MM.1S (cell line): ENCODE measurements around the gene NTM.
A peak's percentile ranks its signal among the peaks of the same experiment; 100 is the strongest.

Experiments used
- DNase-seq: peaks from one replicate; pipeline ENCODE4 v3.0.0-alpha.2; 2015
- H2AFZ ChIP-seq: fragments of 300-600 bp; sonication (generic); 2 replicates; pipeline ENCODE4 v1.6.0; 2016; ENCODE audit warnings: antibody characterized with exemption, low read length
- H3F3A ChIP-seq: fragments of 300-600 bp; sonication (generic); 2 replicates; pipeline ENCODE4 v1.6.1; 2016; ENCODE audit warnings: mild to moderate bottlenecking, antibody characterized with exemption, low read length, moderate library complexity, mixed read lengths; ENCODE audit not compliant: insufficient read depth
- H3K27ac ChIP-seq: fragments of 300-600 bp; sonication (generic); 2 replicates; pipeline ENCODE4 v1.5.1; 2016; ENCODE audit warnings: mild to moderate bottlenecking, low read length
- H3K27me3 ChIP-seq: fragments of 300-600 bp; sonication (generic); replicated peaks from 2 replicates; pipeline ENCODE4 v1.6.0; 2016; ENCODE audit warnings: low read length; ENCODE audit not compliant: insufficient read depth
- H3K36me3 ChIP-seq: fragments of 300-600 bp; sonication (generic); replicated peaks from 2 replicates; pipeline ENCODE4 v1.6.1; 2016; ENCODE audit warnings: mild to moderate bottlenecking, low read length, mixed read lengths; ENCODE audit not compliant: insufficient read depth
- H3K4me1 ChIP-seq: fragments of 300-600 bp; sonication (generic); 2 replicates; pipeline ENCODE4 v1.6.1; 2016; ENCODE audit warnings: low read length, mixed read lengths
- H3K4me2 ChIP-seq: fragments of 300-600 bp; sonication (generic); 2 replicates; pipeline ENCODE4 v1.6.0; 2016; ENCODE audit warnings: low read depth, low read length
- H3K4me3 ChIP-seq: fragments of 300-600 bp; sonication (generic); 2 replicates; pipeline ENCODE4 v1.5.1; 2016; ENCODE audit warnings: low read length, mixed read lengths
- H3K79me2 ChIP-seq: fragments of 300-600 bp; sonication (generic); 2 replicates; pipeline ENCODE4 v1.6.1; 2016; ENCODE audit warnings: mixed run types, low read length, mixed read lengths
- H3K9ac ChIP-seq: fragments of 300-600 bp; sonication (generic); 2 replicates; pipeline ENCODE4 v1.6.1; 2016; ENCODE audit warnings: low read length, mixed read lengths
- H3K9me2 ChIP-seq: fragments of 300-600 bp; sonication (generic); replicated peaks from 2 replicates; pipeline ENCODE4 v1.6.1; 2016; ENCODE audit warnings: mild to moderate bottlenecking, low read length, mixed read lengths; ENCODE audit not compliant: insufficient read depth
- H3K9me3 ChIP-seq: fragments of 300-600 bp; sonication (generic); replicated peaks from 2 replicates; pipeline ENCODE4 v1.6.1; 2016; ENCODE audit warnings: mild to moderate bottlenecking, low read length, mixed read lengths; ENCODE audit not compliant: insufficient read depth
- H4K20me1 ChIP-seq: fragments of 300-600 bp; sonication (generic); 2 replicates; pipeline ENCODE4 v1.6.1; 2016; ENCODE audit warnings: mild to moderate bottlenecking, low read length, moderate library complexity, mixed read lengths; ENCODE audit not compliant: insufficient read depth
- EZH2 ChIP-seq: fragments of 300-600 bp; sonication (generic); optimal IDR thresholded peaks from 2 replicates; pipeline ENCODE3; 2017; ENCODE audit warnings: low read depth, mild to moderate bottlenecking, antibody characterized with exemption, low read length, mixed read lengths
- EZH2phosphoT487 ChIP-seq: fragments of 300-600 bp; sonication (generic); IDR thresholded peaks from 2 replicates; pipeline ENCODE4 v1.6.1; 2018; ENCODE audit warnings: antibody characterized with exemption, low read length
- TF ChIP-seq, protein P1 (sequence below): fragments of 300-600 bp; sonication (generic); IDR thresholded peaks from 2 replicates; pipeline ENCODE4 v1.5.1; 2016; ENCODE audit warnings: antibody characterized with exemption, low read length, mixed read lengths

Gene NTM

DNA sequence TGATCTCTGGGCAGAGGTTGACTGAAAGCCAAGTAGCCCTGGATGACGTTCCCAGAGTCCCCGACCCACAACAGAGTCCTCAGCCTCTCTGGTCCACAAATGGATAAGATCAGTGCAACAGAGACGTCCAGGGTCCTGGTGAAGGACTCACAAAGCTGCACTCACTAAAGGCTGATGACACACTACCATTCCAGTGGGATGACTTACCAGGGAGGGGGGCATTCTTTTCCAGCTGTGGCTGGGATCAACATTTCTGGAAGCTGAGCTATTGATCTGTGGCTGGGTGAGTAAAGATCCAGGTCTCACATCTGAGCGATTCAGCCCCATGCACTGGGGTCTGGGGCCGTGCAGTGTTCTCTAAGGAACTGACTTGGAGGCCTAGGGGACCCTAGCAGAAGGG lies 296.2 kb downstream of the NTM start:
- Histone ChIP-seq H3K9me3 (no peaks in the 10 kb centered on the region), H3K4me2 (no peak overlapping the region), H3F3A (no peaks in the 10 kb centered on the region), H3K4me3 (no peak overlapping the region), H3K27ac (no peak overlapping the region), H3K27me3 (no peaks in the 10 kb centered on the region), H4K20me1 (no peaks in the 10 kb centered on the region), H3K9me2 (no peaks in the 10 kb centered on the region), H3K4me1 (no peaks in the 10 kb centered on the region), H2AFZ (no peak overlapping the region), H3K79me2 (no peaks in the 10 kb centered on the region), H3K36me3 (no peaks in the 10 kb centered on the region), H3K9ac (no peak overlapping the region)
- TF ChIP-seq EZH2phosphoT487, result no peak
- DNase-seq, result no peak

DNA sequence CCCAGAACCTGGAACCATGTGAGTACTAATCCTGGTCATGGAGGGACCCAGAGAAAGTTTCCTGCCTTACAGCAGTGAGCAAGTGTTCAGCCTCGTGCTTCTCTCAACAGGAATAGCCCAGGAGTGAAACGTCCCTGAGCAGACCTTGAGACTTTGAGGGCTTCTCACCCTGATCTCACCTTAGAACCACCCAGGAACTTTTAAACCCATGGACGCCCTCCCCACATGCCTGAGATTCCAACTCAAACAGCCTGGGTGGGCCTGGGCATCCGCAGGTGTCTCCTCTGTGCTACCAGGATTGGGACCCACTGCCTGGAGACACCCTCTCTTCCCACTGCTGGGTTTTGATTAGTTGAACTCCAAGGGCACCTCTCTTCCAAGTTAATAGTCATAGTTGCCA lies 297.2 kb downstream of the NTM start:
- no peaks in the 10 kb centered on the region for H3F3A ChIP-seq
- no peak overlapping the region for H3K9ac ChIP-seq
- no peaks in the 10 kb centered on the region for H4K20me1 ChIP-seq
- no peaks in the 10 kb centered on the region for H3K9me3 ChIP-seq
- no peak overlapping the region for H2AFZ ChIP-seq
- H3K4me1 ChIP-seq, result no peaks in the 10 kb centered on the region
- H3K36me3 ChIP-seq, result no peaks in the 10 kb centered on the region
- no peaks in the 10 kb centered on the region for H3K27me3 ChIP-seq
- no peaks in the 10 kb centered on the region for H3K79me2 ChIP-seq
- no peaks in the 10 kb centered on the region for H3K9me2 ChIP-seq
- no peak overlapping the region for H3K4me3 ChIP-seq
- H3K4me2 ChIP-seq, result no peak overlapping the region
- no peak for DNase-seq
- H3K27ac ChIP-seq, result no peak overlapping the region
- TF ChIP-seq, protein P1, sequence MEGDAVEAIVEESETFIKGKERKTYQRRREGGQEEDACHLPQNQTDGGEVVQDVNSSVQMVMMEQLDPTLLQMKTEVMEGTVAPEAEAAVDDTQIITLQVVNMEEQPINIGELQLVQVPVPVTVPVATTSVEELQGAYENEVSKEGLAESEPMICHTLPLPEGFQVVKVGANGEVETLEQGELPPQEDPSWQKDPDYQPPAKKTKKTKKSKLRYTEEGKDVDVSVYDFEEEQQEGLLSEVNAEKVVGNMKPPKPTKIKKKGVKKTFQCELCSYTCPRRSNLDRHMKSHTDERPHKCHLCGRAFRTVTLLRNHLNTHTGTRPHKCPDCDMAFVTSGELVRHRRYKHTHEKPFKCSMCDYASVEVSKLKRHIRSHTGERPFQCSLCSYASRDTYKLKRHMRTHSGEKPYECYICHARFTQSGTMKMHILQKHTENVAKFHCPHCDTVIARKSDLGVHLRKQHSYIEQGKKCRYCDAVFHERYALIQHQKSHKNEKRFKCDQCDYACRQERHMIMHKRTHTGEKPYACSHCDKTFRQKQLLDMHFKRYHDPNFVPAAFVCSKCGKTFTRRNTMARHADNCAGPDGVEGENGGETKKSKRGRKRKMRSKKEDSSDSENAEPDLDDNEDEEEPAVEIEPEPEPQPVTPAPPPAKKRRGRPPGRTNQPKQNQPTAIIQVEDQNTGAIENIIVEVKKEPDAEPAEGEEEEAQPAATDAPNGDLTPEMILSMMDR, result no peak
- TF ChIP-seq EZH2, result no peak
- no peak for TF ChIP-seq EZH2phosphoT487

DNA sequence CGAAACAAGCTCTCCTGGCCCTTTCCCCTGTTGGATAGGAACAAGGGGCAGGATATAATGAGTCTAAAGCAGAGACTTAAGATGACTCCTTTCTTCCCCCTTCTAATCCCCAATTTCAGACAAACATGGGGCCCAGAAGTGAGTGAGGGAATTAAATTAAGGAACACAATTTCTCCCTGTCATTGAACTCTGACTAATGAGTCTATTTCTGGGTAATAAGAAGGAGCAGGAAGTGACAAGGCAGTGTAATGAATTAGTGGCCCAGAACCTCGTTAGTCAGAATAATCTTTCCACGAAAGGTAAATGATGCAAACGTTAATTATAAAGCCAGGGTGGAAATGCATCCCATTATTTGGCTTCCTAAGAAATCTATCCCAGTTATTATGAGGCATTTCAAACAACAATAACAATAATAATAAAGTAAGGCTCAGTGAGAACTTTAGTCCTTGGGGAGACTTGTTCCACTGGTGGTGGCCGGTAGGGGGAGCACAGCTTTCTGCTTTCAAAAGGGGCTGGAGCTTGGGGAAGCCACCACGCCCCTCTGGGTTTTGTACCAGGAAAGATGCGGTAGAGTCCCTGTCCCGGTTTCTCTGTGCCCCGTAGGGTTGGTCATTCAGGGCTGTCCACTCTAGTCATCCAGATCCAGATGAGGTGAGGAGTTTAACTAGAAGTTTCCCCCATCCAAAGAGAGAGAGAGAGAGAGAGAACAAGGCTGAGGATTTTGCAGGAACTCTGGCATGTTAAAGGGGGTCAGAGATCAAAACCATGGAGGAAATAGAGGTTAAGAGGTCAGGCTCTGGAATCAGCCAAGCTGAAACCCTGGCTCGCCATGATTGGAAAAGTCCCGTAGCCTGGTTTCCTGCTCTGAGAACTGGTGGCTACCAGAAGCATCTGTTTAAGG lies 298.3 kb downstream of the NTM start:
- no peak overlapping the region for H3K27ac ChIP-seq
- H3F3A ChIP-seq, result no peaks in the 10 kb centered on the region
- no peaks in the 10 kb centered on the region for H4K20me1 ChIP-seq
- no peaks in the 10 kb centered on the region for H3K36me3 ChIP-seq
- H3K79me2 ChIP-seq, result no peaks in the 10 kb centered on the region
- peak; percentile 65 for DNase-seq
- H3K9ac ChIP-seq, result no peak overlapping the region
- 0 out of 2 replicates have a peak overlapping the region, but pooled peaks have one; percentile 17 for H2AFZ ChIP-seq
- TF ChIP-seq, protein P1, result peak; percentile 80
- no peak for TF ChIP-seq EZH2
- H3K9me2 ChIP-seq, result no peaks in the 10 kb centered on the region
- H3K4me3 ChIP-seq, result no peak overlapping the region
- H3K9me3 ChIP-seq, result no peaks in the 10 kb centered on the region
- H3K4me2 ChIP-seq, result no peak overlapping the region
- H3K4me1 ChIP-seq, result no peaks in the 10 kb centered on the region
- no peaks in the 10 kb centered on the region for H3K27me3 ChIP-seq

DNA sequence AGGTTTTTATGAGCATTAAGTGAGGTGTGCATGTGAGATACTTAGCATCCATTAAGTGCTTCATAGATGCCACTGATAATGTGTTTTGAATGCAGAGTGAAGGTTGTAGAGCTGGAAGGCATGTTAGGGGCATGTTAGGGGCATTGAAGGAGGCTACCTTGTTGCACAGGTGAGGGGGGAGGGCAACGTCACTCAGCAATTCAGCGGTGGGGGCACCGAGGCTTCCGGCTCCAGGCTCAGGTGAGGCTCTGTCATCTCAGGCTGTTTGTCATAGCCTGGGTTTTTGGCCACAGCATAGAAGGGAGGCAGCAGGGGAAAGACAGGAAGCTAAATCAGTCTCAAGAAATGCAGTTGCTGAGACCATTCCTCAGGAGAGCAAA lies 299.0 kb downstream of the NTM start:
- Histone ChIP-seq H3K4me2 (no peak overlapping the region), H3K9me3 (no peaks in the 10 kb centered on the region), H3K4me3 (no peak overlapping the region), H3K79me2 (no peaks in the 10 kb centered on the region), H3K36me3 (no peaks in the 10 kb centered on the region), H3F3A (no peaks in the 10 kb centered on the region), H3K4me1 (no peaks in the 10 kb centered on the region), H3K9me2 (no peaks in the 10 kb centered on the region), H4K20me1 (no peaks in the 10 kb centered on the region), H3K27me3 (no peaks in the 10 kb centered on the region), H2AFZ (no peak overlapping the region), H3K9ac (no peak overlapping the region), H3K27ac (no peak overlapping the region)
- TF ChIP-seq, protein P1, result no peak
- TF ChIP-seq EZH2phosphoT487 (no peak), EZH2 (no peak)
- DNase-seq, result no peak
